Stimulated activated CD8-positive, alpha-beta memory T cell treated with anti-CD3 and anti-CD28 coated beads, Interleukin-4, amount 100 ng/mL, for 48 hours (primary cell): Measurements from ENCODE around the gene ATP2B2.

ENCODE experiments used
- DNase-seq: peaks from one replicate; pipeline ENCODE4 v3.0.0-alpha.2; 2020

ATP2B2 gene

GRCh38 chr3:10529809-10530208 is 24.4 kb upstream of the ATP2B2 start:
- peak; percentile 14 for DNase-seq

DNA sequence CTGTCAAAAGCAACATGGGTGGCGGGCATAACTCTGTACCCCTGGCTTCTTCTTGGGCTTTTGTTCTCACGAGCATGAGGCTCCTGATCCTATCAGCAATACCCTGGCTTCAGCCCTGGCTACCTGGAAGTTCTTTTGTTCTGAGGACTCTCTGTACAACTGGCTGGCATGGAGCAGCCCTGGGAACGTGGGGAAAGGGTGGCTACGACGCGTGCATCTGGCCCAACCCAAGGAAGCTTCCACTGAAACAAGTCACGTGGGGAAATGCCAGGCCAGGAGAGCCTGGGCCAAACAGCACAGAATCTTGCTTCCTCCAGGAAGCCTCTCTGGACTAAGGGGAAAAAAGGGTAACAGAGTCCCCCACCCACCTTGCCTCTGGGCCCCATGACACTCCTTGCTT is 22.7 kb upstream of the ATP2B2 start:
- DNase-seq = peak; percentile 11

DNA sequence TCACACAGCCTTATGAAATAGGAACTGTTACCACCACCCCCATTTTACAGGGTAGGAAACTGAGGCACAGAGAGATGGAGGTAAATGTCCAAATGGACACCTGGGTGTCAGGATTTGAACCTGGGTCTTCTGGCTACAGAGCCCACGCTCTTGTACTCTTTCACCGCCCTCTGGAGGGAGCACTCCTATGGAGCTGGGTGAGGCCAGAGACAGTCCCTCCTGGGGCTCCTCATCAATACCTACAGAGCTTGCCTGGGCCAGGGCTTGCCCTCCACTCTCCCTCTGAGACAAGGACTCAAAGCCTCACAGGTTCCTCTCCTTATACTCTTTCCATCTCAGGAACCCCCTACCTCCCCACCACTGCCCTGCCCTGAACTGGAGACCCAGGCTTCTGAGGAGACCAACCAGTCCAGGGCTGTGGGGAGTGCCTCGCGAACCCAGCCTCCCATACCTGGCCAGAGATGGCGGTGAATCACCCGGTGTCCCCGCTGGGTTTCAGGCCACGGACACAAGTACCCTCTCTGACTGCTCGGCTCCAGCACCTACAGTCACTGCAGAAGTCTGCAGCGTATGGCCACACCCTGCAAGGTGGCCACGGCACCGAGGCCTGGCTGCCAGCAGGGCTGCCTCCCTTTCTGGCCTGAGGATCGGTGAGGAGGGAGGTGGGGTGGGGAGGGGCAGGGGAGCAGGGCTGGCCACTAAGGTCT is 22.1 kb upstream of the ATP2B2 start:
- peak; percentile 15 for DNase-seq

DNA sequence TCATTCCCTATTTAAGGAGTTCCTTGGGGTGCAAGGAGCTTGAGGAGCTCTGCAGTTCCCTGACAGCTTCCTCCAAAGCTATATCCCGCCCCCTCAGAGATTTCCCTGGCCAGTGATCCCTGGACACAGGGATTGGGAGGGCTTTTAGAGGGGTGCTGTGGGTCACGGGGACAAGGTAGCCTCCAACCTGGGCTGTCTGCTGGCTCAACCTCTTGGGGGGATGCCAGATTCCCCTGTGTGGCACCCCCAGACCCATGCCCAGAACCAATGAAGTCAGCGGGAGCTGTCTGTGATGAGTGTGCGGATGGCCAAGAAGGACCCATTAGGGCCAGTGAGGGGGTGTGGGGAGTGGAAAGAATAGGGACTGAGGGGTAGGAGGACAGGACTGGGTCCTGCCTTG is 21.0 kb upstream of the ATP2B2 start:
- no peak for DNase-seq

- DNase-seq = peak; percentile 13
These were observed 19.5 kb upstream of the ATP2B2 start for GRCh38 chr3:10524799-10525301.

DNA sequence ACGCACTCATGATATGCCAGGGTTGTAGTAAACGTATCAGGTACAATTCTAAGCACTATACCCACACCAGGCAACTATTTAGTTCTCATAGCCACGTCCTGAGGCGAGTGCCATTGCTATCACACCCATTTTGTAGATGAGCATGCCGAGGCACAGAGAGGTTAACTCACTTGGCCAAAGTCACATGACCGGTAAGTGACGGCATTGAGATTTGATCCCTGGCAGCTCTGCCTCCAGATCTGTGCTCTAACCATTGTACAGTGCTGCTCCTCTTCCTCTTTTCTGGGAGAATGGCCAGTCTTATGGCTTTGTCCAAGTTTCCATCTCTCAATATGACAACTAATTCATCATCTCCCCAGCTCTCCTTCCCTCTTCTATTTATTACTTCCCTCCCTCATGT is 18.9 kb upstream of the ATP2B2 start:
- DNase-seq = peak; percentile 14

GRCh38 chr3:10523561-10523960 is 18.2 kb upstream of the ATP2B2 start:
- DNase-seq = no peak

- DNase-seq = peak; percentile 18
These were observed 17.4 kb upstream of the ATP2B2 start for GRCh38 chr3:10522646-10523303.

- DNase-seq = no peak
These were observed 16.5 kb upstream of the ATP2B2 start for GRCh38 chr3:10521772-10522441.

DNA sequence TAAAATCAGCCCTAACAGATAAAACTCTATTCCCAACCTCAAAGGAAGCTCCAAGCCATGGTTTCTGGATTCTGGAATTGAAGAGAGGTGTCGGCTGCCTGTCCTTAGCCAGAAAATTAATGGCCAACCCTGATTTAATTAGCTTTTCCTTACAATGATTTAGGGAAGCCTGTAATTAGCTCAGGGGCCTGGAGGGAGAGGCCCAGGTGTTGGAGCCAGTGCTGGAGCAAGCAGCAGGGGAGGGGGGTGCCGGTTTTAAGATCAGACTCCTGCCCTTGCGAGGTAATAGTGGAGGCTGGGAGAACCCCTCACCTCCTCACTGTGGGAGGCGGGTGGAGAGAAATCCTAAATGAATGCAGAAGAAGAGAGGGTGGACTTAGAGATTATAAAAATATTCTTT is 14.7 kb upstream of the ATP2B2 start:
- peak; percentile 8 for DNase-seq

DNA sequence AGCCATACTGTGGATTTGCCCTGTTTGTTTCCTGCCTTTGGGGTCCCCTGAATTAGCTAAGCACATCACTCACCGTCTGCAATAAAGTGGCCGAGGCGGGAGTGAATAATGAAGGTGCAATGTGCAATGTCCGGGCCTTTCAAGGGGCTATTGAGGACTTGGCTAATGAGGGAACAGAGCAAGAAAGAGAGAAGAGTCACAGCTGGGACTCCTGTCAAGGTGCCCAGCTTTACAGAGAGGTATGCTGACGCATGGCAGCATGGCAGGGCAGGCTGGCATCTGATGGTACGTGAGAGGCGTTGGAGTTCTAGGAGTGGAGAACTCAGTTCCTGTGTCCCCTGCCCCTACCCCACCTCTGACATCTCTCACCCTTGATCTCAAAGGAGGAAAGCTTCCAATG is 13.8 kb upstream of the ATP2B2 start:
- DNase-seq = peak; percentile 21

DNA sequence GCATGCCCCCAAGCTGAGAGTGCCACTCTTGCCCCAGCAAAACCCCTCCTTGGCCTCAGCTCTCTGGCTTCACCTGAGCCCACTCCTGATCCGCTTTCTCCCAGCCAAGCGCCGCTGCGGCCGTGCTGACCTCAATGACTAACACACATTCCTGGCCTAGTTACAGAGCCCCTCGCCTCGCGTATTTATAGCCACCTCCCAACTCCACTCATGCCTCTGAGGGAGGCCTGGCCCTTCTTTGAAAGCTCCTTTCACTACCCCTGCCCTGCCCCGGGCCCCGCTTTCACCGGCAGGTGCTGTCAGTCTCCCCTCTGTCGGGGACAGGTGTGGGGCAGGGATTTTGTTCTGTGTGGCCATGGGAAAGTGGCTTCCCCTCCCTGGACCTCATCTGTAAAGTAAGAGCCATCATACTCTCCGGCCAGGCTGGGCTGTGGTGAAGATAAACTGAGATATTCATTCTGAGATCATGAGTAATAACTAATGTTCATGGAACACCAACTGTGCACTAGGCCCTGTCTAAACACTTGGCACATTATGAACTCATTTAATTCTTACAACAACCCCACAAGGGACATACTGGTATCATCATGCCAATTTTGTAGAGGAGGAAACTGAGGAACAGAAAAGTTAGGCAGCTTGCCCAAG is 13.2 kb upstream of the ATP2B2 start:
- peak; percentile 14 for DNase-seq

DNA sequence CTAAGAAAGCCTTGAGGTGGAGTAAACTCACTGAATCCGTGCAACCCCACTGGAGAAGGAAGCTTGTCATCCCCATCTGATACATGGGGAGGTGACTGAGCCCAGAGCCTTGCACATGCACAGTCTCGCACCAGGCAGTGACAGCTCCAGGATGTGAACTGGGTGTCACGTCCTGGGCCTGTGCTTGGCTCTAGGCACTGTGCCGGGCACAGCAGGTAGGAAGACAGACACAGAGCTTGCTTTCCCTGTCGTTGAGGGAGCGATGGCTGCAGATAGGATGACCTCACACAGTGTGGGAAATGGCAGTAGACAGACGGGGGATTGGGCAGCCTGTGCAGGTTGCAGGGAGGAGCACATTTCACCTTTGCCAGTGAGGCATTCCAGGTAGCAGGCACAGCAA is 12.2 kb upstream of the ATP2B2 start:
- no peak for DNase-seq

DNA sequence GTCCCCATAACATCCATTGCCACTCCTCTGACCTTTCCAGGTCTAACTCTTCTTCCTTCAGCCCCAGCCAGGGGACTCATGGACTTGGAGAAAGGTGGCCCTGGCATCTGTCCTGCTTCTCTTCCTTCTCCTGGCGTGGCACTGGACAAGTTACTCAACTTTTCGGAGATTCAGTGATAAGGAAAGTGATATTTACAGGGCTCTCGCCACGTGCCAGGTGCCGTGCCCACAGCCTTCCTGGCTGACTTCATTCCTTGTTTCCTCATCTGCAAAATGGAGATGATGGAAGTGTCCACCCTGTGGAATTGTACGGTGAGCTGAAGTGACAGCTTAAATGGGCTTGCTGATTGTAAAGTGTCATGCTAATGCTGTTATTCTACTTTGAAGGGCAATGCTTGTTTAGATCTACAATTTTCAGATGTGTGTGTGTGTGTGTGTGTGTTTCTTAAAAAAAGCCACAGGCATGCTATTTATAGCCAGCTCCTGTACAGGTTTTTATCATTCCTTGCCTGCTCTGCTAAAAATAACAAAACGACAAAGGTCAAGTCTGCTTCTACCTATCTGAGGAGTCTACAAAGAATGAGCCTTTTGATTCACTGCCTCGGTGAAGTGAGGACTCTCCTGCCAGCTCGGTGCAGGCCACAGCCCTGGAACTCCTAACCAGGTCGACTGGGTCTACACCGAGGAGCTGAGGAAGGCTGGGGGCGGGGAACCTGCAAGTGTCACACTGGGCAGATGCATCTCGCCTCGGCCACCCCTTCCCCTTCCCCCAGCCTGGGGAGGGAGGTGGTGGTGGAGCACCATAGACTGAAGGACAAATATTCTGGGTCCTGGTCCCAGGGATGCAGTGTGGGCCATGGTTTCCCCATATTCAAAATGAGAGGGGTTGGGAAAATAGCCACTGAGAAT is 11.4 kb upstream of the ATP2B2 start:
- DNase-seq = no peak

DNA sequence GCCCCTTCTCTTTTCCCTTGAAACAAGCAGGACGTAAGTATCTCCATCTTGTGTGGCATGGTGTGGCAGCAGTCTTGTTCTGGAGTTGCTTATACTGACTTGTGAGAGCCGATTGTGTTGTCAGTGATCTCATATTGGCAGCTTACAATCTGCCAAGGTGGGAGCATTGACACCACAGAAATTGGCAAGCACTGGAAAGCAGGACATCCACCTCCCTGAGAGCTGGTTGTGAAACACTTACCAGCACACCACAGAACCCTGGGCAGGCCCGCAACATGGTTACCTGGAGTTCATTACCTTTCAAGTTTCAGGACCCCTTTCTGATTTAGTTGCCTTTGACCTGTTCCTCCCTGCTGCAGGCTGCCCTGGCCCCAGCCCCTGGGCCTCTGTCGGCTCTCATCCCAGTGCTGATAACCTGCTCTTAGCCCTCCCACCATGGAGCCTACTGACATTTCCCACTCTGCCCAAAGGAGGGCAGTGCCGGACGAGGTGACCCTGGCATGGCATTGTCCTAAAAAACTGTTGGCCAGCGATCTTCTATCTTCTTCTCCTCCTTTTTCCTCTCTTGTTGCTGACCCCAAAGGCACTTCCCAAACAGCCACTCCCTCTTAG is 10.6 kb upstream of the ATP2B2 start:
- no peak for DNase-seq

DNA sequence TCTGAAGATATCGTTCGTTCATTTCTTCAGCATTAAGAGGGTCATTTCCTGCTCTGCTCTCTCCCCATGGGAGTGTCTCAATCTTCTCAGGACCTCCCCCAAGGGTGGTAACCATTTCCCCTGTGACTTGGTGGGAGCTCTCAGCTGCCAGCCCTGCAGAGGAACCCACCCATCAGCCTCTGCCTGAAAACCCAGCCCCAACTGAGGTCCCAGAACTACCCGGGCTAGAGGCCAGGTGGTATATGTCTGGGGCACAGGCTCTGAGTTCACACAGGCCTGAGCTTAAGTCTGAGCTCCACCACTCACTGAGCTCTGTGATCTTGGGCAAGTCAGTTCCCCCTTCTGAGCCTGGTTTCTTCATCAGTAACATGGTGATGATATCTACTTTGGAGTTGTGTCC is 10.0 kb upstream of the ATP2B2 start:
- DNase-seq = no peak

GRCh38 chr3:10514407-10515069 is 9.2 kb upstream of the ATP2B2 start:
- DNase-seq = no peak

- DNase-seq = no peak
These were observed 7.9 kb upstream of the ATP2B2 start for GRCh38 chr3:10513306-10513705.

GRCh38 chr3:10512687-10513086 is 7.3 kb upstream of the ATP2B2 start:
- DNase-seq = no peak

- no peak for DNase-seq
These were observed 6.6 kb upstream of the ATP2B2 start for GRCh38 chr3:10511809-10512494.
